Measurements from ENCODE around the gene CHFR.
"Not testable (repeated sequence)": the region's sequence is repeated elsewhere in the genome, so short reads cannot be mapped to it uniquely, and the experiment has no call there.

Gene CHFR

GRCh38 chr12:132923356-132923909, 36.0 kb upstream of the CHFR start:
- no peak for DNase-seq (ENCODE audit: low read depth)
- no peak overlapping the region for H3K4me3 ChIP-seq (replicated peaks; ENCODE audit: low read depth, low read length)
- no peak for TF ChIP-seq CTCF (IDR thresholded peaks at IDR 0.05; ENCODE audit: low read length, missing control alignments)

- no peak for TF ChIP-seq CTCF (IDR thresholded peaks at IDR 0.05; ENCODE audit: low read length, missing control alignments)
- no peak overlapping the region for H3K4me3 ChIP-seq (replicated peaks; ENCODE audit: low read depth, low read length)
- DNase-seq (ENCODE audit: low read depth): no peak
Measured at GRCh38 chr12:132922676-132923075, 35.3 kb upstream of the CHFR start.

GRCh38 chr12:132921685-132922084, 34.3 kb upstream of the CHFR start:
- H3K4me3 ChIP-seq (replicated peaks; ENCODE audit: low read depth, low read length): no peak overlapping the region
- TF ChIP-seq CTCF (IDR thresholded peaks at IDR 0.05; ENCODE audit: low read length, missing control alignments): no peak
- no peak for DNase-seq (ENCODE audit: low read depth)

GRCh38 chr12:132918680-132919079, 31.3 kb upstream of the CHFR start:
- TF ChIP-seq CTCF (IDR thresholded peaks at IDR 0.05; ENCODE audit: low read length, missing control alignments): no peak
- DNase-seq (ENCODE audit: low read depth): no peak
- H3K4me3 ChIP-seq (replicated peaks; ENCODE audit: low read depth, low read length): no peak overlapping the region

GRCh38 chr12:132909030-132909368, 21.6 kb upstream of the CHFR start:
- DNase-seq (ENCODE audit: low read depth): no peak
- H3K4me3 ChIP-seq (replicated peaks; ENCODE audit: low read depth, low read length): peak overlapping the region; percentile 76
- TF ChIP-seq CTCF (IDR thresholded peaks at IDR 0.05; ENCODE audit: low read length, missing control alignments): no peak

- peak; percentile 99 for DNase-seq (ENCODE audit: low read depth)
- no peak for TF ChIP-seq CTCF (IDR thresholded peaks at IDR 0.05; ENCODE audit: low read length, missing control alignments)
- H3K4me3 ChIP-seq (replicated peaks; ENCODE audit: low read depth, low read length): peak overlapping the region; percentile 76
Measured at GRCh38 chr12:132908145-132909029, 21.0 kb upstream of the CHFR start.

- DNase-seq (ENCODE audit: low read depth): not testable (repeated sequence)
- peak overlapping the region; percentile 76 for H3K4me3 ChIP-seq (replicated peaks; ENCODE audit: low read depth, low read length)
Measured at GRCh38 chr12:132907789-132908144, 20.4 kb upstream of the CHFR start.
